Calu3 (cell line): ENCODE measurements around the gene ELF3. TPM values are rescaled to one million over a fixed set of nuclear protein-coding genes. Genes with fewer than 3 reads are reported as not detected.

Source experiments
- BruUV-seq: library from RNA; stranded (reverse); fragments of 400-500 nt; replicated peaks from 2 replicates; lab custom pipeline; 2021; lab: Mats Ljungman, UMichigan
- CTCF ChIA-PET: fragments of 300-600 bp; sonication (Branson Sonifier 250); formaldehyde crosslinking; loops from one replicate; lab custom pipeline; 2022; ENCODE audit warnings: antibody characterized with exemption; lab: Charles Lee
- DNase-seq: peaks from one replicate; pipeline ENCODE4 v3.0.0; 2022
- H3K27ac Mint-ChIP-seq: one replicate; pipeline ENCODE4 v1.8.0; 2022; ENCODE audit warnings: mixed read lengths; ENCODE audit not compliant: unreplicated experiment
- H3K27me3 Mint-ChIP-seq: one replicate; pipeline ENCODE4 v1.8.0; 2022; ENCODE audit warnings: mixed read lengths; ENCODE audit not compliant: unreplicated experiment
- H3K36me3 Mint-ChIP-seq: one replicate; pipeline ENCODE4 v1.8.0; 2022; ENCODE audit warnings: mild to moderate bottlenecking, moderate library complexity, mixed read lengths; ENCODE audit not compliant: insufficient read depth, unreplicated experiment
- H3K4me1 Mint-ChIP-seq: one replicate; pipeline ENCODE4 v1.8.0; 2022; ENCODE audit warnings: mild to moderate bottlenecking, low read depth, mixed read lengths; ENCODE audit not compliant: unreplicated experiment
- H3K4me3 Mint-ChIP-seq: one replicate; pipeline ENCODE4 v1.8.0; 2022; ENCODE audit warnings: mild to moderate bottlenecking, low read depth, moderate library complexity, mixed read lengths; ENCODE audit not compliant: unreplicated experiment
- H3K9me3 Mint-ChIP-seq: one replicate; pipeline ENCODE4 v1.8.0; 2022; ENCODE audit warnings: low read depth, mixed read lengths; ENCODE audit not compliant: unreplicated experiment
- intact Hi-C: fragments of 100-400 bp; cut with micrococcal nuclease; formaldehyde crosslinking; loops from one replicate; pipeline ENCODE4 v1.10.0; 2022; ENCODE audit not compliant: unreplicated experiment
- total RNA-seq: library from RNA; stranded (reverse); gene quantifications from 2 replicates; pipeline ENCODE4 v1.2.3, GENCODE V29; 2022
- TF ChIP-seq, protein P1 (sequence below): fragments of 200-600 bp; IDR thresholded peaks from one replicate; pipeline ENCODE4 v1.8.0; 2022; ENCODE audit warnings: antibody characterized with exemption; ENCODE audit not compliant: unreplicated experiment

The ELF3 gene
- total RNA-seq, 1 experiment from 2014 or later, result 830 TPM

DNA sequence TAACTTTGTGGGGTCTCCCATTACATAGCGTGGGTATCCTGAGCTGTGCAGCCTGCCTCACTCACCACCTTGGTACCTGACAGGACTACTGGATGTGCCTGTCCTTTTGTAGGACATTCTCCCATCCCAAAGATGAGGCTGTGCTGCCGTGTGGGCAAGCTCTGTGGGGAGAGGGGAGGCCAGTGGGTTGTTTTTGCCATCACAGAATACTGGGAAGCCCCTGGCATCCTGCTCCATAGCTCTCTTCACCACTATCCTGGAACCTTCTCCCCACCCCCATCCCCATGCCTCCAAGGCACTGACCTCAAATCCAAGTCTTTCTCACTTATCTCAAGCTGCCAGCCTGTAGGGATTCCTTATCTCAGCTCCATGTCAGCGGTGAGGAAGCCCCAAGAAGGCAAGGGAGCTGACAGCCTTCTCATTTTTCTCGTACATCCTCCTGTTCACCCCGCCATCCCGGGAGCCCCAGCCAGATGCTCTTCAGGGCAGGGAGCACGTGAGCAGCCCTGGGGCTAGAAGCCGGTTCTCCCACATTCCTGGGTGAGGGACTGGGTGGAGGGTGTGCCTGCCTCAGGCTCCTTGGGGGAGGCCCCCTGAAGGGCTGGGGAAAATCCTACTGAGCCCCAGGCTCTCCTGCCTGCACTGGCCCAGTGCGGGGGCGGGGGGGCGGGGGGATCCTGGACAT is 2.4 kb upstream of the ELF3 start:
- H3K4me1 Mint-ChIP-seq, result peaks cover 44% of the 10 kb centered on the region
- DNase-seq, result peak; percentile 98
- peak overlapping the region; percentile 92 for H3K4me3 Mint-ChIP-seq
- no peaks in the 10 kb centered on the region for H3K9me3 Mint-ChIP-seq
- H3K36me3 Mint-ChIP-seq, result peaks cover 68% of the 10 kb centered on the region
- H3K27ac Mint-ChIP-seq, result peak overlapping the region; percentile 89
- intact Hi-C loops, result loop anchor here (2.0 kb wide), 3 partner anchors 39 to 111 kb away; no protein-coding TSS in a partner anchor
- BruUV-seq, result TSS peak; percentile 22
- TF ChIP-seq, protein P1, sequence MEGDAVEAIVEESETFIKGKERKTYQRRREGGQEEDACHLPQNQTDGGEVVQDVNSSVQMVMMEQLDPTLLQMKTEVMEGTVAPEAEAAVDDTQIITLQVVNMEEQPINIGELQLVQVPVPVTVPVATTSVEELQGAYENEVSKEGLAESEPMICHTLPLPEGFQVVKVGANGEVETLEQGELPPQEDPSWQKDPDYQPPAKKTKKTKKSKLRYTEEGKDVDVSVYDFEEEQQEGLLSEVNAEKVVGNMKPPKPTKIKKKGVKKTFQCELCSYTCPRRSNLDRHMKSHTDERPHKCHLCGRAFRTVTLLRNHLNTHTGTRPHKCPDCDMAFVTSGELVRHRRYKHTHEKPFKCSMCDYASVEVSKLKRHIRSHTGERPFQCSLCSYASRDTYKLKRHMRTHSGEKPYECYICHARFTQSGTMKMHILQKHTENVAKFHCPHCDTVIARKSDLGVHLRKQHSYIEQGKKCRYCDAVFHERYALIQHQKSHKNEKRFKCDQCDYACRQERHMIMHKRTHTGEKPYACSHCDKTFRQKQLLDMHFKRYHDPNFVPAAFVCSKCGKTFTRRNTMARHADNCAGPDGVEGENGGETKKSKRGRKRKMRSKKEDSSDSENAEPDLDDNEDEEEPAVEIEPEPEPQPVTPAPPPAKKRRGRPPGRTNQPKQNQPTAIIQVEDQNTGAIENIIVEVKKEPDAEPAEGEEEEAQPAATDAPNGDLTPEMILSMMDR, result no peak
- H3K27me3 Mint-ChIP-seq, result no peaks in the 10 kb centered on the region
- CTCF ChIA-PET, result interaction anchor here (0.6 to 4.3 kb wide), 21 partner anchors 8 to 127 kb away, joined by 3 to 47 read pairs (median 4); partner anchors contain the start of gene GPR37L1

DNA sequence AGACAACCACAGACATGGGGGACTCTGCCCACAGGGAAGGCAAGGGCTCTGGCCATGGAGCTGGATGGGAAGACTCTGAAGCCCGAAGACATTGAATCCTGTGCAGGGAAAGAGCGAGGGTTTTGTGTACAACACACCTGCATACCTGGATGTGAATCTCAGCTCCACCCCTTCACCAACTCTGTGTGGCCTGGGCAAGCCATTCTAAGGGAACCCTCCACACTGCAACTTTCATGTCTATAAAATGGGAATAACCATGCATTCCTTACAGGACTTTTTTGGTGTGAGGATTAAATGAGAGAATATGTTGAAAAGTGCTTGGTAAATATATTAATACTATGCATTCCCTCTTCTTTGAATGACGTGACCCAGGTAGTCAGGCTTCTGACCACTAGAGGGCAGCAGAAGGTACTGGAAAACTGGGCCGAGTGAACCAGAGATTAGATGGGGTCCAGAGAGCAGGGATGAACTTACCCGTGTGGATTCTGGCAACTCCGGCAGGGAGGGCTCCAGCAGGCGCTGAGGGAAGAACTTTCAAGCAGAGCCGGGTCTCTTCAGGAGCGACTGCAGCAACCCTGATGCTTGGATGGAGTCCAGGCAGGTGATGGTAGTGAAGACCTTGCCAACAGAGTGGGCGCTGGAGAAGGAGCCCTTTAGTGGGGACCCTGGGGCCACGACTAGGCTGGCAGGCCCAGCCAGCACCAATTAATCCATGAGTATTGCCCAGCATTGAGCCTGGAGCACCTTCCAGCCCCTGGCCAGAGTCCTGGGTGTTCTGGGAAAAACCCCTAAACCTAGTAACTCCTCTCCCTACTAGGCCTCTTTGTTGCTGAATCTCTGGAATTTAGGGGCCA is 834 bp upstream of the ELF3 start:
- BruUV-seq, result no TSS peak
- intact Hi-C loops, result loop anchor here (2.0 kb wide), 5 partner anchors 37 to 109 kb away; no protein-coding TSS in a partner anchor
- Mint-ChIP-seq H3K36me3 (peaks cover 84% of the 10 kb centered on the region), H3K4me3 (peak overlapping the region; percentile 92), H3K27ac (peak overlapping the region; percentile 89), H3K4me1 (peaks cover 48% of the 10 kb centered on the region), H3K27me3 (no peaks in the 10 kb centered on the region), H3K9me3 (no peaks in the 10 kb centered on the region)
- CTCF ChIA-PET, result interaction anchor here (0.6 to 4.3 kb wide), 22 partner anchors 10 to 126 kb away, joined by 3 to 47 read pairs (median 4); no protein-coding TSS in a partner anchor
- peak; percentile 91 for DNase-seq
- TF ChIP-seq, protein P1, result peak; percentile 85

DNA sequence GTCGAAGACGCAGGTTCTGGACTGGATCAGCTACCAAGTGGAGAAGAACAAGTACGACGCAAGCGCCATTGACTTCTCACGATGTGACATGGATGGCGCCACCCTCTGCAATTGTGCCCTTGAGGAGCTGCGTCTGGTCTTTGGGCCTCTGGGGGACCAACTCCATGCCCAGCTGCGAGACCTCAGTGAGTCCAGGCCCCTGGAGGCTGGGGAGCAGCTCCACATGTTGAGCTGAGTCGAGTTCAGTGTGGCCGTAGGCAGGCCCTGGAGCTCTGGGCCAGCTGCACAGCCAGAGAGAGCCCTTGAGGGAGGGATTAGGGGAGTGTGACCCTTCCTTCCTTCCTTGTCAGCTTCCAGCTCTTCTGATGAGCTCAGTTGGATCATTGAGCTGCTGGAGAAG is 1.6 kb downstream of the ELF3 start:
- Mint-ChIP-seq H3K27me3 (no peaks in the 10 kb centered on the region), H3K4me1 (peaks cover 61% of the 10 kb centered on the region), H3K36me3 (peaks cover 97% of the 10 kb centered on the region), H3K9me3 (no peaks in the 10 kb centered on the region), H3K4me3 (peak overlapping the region; percentile 92), H3K27ac (peak overlapping the region; percentile 89)
- CTCF ChIA-PET, result interaction anchor here (0.7 to 1.9 kb wide), 5 partner anchors 27 to 105 kb away, joined by 3 to 5 read pairs (median 3); no protein-coding TSS in a partner anchor
- TF ChIP-seq, protein P1, result no peak
- intact Hi-C loops, result loop anchor here (2.0 kb wide), 2 partner anchors 45 to 101 kb away; no protein-coding TSS in a partner anchor
- no TSS peak for BruUV-seq
- DNase-seq, result peak; percentile 36
